ENCODE measurements around the gene TTLL13. TPM values are rescaled to one million over a fixed set of nuclear protein-coding genes. Genes with fewer than 3 reads are reported as not detected.
"Not testable (repeated sequence)": the region's sequence is repeated elsewhere in the genome, so short reads cannot be mapped to it uniquely, and the experiment has no call there.

The TTLL13 gene
- total RNA-seq, 1 donor from 2014 or later, result not detected

- no peak for DNase-seq
- ATAC-seq (ENCODE audit: poor library complexity), result no peak
- intact Hi-C loops (cut with DNase I), result loop anchor here (5.0 kb wide), 1 partner anchor 131 kb away; the partner anchor contains the start of gene IDH2
These were observed 16.4 kb upstream of the TTLL13 start for GRCh38 chr15:90232941-90233386.

GRCh38 chr15:90233387-90234095 is 15.8 kb upstream of the TTLL13 start, which contains the start of gene CIB1:
TSS of gene CIB1 (minus strand) at chr15:90233941. CDS start at chr15:90233885, 56 bp downstream.
- peak; percentile 94 for ATAC-seq (ENCODE audit: poor library complexity)
- peak; percentile 99 for DNase-seq
- intact Hi-C loops (cut with DNase I), result loop anchor here (5.0 kb wide), 1 partner anchor 131 kb away; the partner anchor contains the start of gene IDH2

- no peak for ATAC-seq (ENCODE audit: poor library complexity)
- intact Hi-C loops (cut with DNase I), result loop anchor here (5.0 kb wide), 1 partner anchor 132 kb away; the partner anchor contains the start of gene IDH2
- no peak for DNase-seq
These were observed 15.0 kb upstream of the TTLL13 start, which contains the start of gene GDPGP1 for GRCh38 chr15:90234096-90234988. TSS of gene GDPGP1 (plus strand) at chr15:90234209. CDS start at chr15:90240909, 6,700 bp downstream.

- intact Hi-C loops (cut with DNase I), result no loop called here
- ATAC-seq (ENCODE audit: poor library complexity) (no peak), DNase-seq (no peak)
These were observed 10.0 kb upstream of the TTLL13 start for GRCh38 chr15:90239371-90239770.

- no peak for ATAC-seq (ENCODE audit: poor library complexity)
- DNase-seq, result no peak
- intact Hi-C loops (cut with DNase I), result no loop called here
These were observed 8.5 kb upstream of the TTLL13 start for GRCh38 chr15:90240856-90241255.

- intact Hi-C loops (cut with DNase I), result no loop called here
- no peak for DNase-seq
- ATAC-seq (ENCODE audit: poor library complexity), result peak; percentile 76
These were observed 7.8 kb upstream of the TTLL13 start for GRCh38 chr15:90241343-90242192.

GRCh38 chr15:90243943-90244639 is 5.3 kb upstream of the TTLL13 start:
- intact Hi-C loops (cut with DNase I), result no loop called here
- DNase-seq (no peak), ATAC-seq (ENCODE audit: poor library complexity) (no peak)

GRCh38 chr15:90248789-90249202 is 560 bp upstream of the TTLL13 start:
- intact Hi-C loops (cut with DNase I), result no loop called here
- peak; percentile 73 for ATAC-seq (ENCODE audit: poor library complexity)
- no peak for DNase-seq

GRCh38 chr15:90257776-90258175 is 8.4 kb downstream of the TTLL13 start:
- intact Hi-C loops (cut with DNase I), result no loop called here
- ATAC-seq (ENCODE audit: poor library complexity) (no peak), DNase-seq (no peak)

GRCh38 chr15:90259524-90259923 is 10.2 kb downstream of the TTLL13 start:
- DNase-seq (no peak), ATAC-seq (ENCODE audit: poor library complexity) (no peak)
- intact Hi-C loops (cut with DNase I), result no loop called here

GRCh38 chr15:90260731-90261130 is 11.4 kb downstream of the TTLL13 start:
- ATAC-seq (ENCODE audit: poor library complexity); DNase-seq; intact Hi-C loops (cut with DNase I): not testable (repeated sequence)

GRCh38 chr15:90261811-90262210 is 12.5 kb downstream of the TTLL13 start:
- intact Hi-C loops (cut with DNase I), result no loop called here
- ATAC-seq (ENCODE audit: poor library complexity), result no peak
- DNase-seq, result no peak

GRCh38 chr15:90262426-90262825 is 13.1 kb downstream of the TTLL13 start:
- intact Hi-C loops (cut with DNase I), result no loop called here
- no peak for ATAC-seq (ENCODE audit: poor library complexity)
- DNase-seq, result no peak

GRCh38 chr15:90264671-90265070 is 15.3 kb downstream of the TTLL13 start:
- ATAC-seq (ENCODE audit: poor library complexity) (peak; percentile 7), DNase-seq (no peak)
- intact Hi-C loops (cut with DNase I), result no loop called here

- intact Hi-C loops (cut with DNase I), result no loop called here
- ATAC-seq (ENCODE audit: poor library complexity) (peak; percentile 98), DNase-seq (peak; percentile 95)
These were observed 16.1 kb downstream of the TTLL13 start, which contains the start of gene NGRN for GRCh38 chr15:90265271-90266060. TSS of gene NGRN (plus strand) at chr15:90265672. CDS start at chr15:90265713, 41 bp downstream.

GRCh38 chr15:90266061-90266431 is 16.7 kb downstream of the TTLL13 start:
- ATAC-seq (ENCODE audit: poor library complexity), result peak; percentile 19
- intact Hi-C loops (cut with DNase I), result no loop called here
- DNase-seq, result peak; percentile 58

- ATAC-seq (ENCODE audit: poor library complexity) (no peak), DNase-seq (no peak)
- intact Hi-C loops (cut with DNase I), result no loop called here
These were observed 17.1 kb downstream of the TTLL13 start for GRCh38 chr15:90266485-90266884.

All from Right ventricle myocardium superior (tissue), 1 donor.